SK-N-MC (cell line): Measurements from ENCODE around the gene ANKS6.

Experiments used
- FOXP2 ChIP-seq: optimal IDR thresholded peaks from 2 replicates; pipeline ENCODE3; 2011; ENCODE audit warnings: mild to moderate bottlenecking, moderate library complexity; ENCODE audit not compliant: insufficient read depth; ENCODE audit errors: extremely low read length, control extremely low read depth
- POLR2AphosphoS5 ChIP-seq: IDR thresholded peaks from 2 replicates; pipeline ENCODE4 v1.6.1; 2012; ENCODE audit warnings: mild to moderate bottlenecking, low read depth, low read length, borderline replicate concordance

GRCh38 chr9:98789483-98790133 lies 6.7 kb downstream of the ANKS6 start:
- TF ChIP-seq POLR2AphosphoS5 (no peak), FOXP2 (no peak)
